Colonic mucosa (tissue), 4 donors: ENCODE measurements around the gene ABCD3. TPM values are rescaled to one million over a fixed set of nuclear protein-coding genes. Genes with fewer than 3 reads are reported as not detected.

Experiments used
- DNase-seq: peaks from one replicate; pipeline ENCODE4 v3.0.0-alpha.2; 2020
- H3K27ac ChIP-seq: fragments of 200-600 bp; one replicate; pipeline ENCODE4 v1.8.0; 2021
- H3K27me3 ChIP-seq: fragments of 200-600 bp; one replicate; pipeline ENCODE4 v1.8.0; 2021
- H3K36me3 ChIP-seq: fragments of 200-600 bp; one replicate; pipeline ENCODE4 v1.8.0; 2021
- H3K4me1 ChIP-seq: fragments of 200-600 bp; one replicate; pipeline ENCODE4 v1.8.0; 2021; ENCODE audit warnings: mild to moderate bottlenecking
- H3K4me3 ChIP-seq: fragments of 200-600 bp; one replicate; pipeline ENCODE4 v1.8.0; 2021
- H3K9ac ChIP-seq, 2 donors: one replicate each; pipeline ENCODE4 v1.7.0; 2013; ENCODE audit warnings: control low read depth in 2 of 2, low read depth in 2 of 2, low read length in 2 of 2
- H3K9me3 ChIP-seq: fragments of 200-600 bp; one replicate; pipeline ENCODE4 v1.8.0; 2021
- CTCF ChIP-seq: fragments of 200-600 bp; IDR thresholded peaks from one replicate; pipeline ENCODE4 v1.8.0; 2022; ENCODE audit warnings: antibody characterized with exemption, mild to moderate bottlenecking
- intact Hi-C: fragments of 100-400 bp; cut with DNase I; formaldehyde crosslinking; loops from one replicate; pipeline ENCODE4 v1.14.1; 2022
- total RNA-seq, 2 donors: library from RNA; stranded (reverse); fragmentation: NEBNext Ultra II Directional in 1 of 2; extraction: Animal tissue kit (Norgen Biotek cat#: 25700) in 1 of 2; gene quantifications; one replicate each; pipeline ENCODE4 v1.2.1, GENCODE V29; 2021
- donor health status: healthy.
- donor health status: DM: no; HTN: no; CAD: no.
- donor health status: DM: no; HTN: no; CAD: no.

ABCD3 gene
- total RNA-seq, 2 donors from 2014 or later = 99.2 to 100 TPM

- H3K27ac ChIP-seq = no peak overlapping the region
- H3K36me3 ChIP-seq = peaks cover 5% of the 10 kb centered on the region
- no peak for TF ChIP-seq CTCF
Observed at GRCh38 chr1:94496076-94496755, 78.0 kb downstream of the ABCD3 start.

GRCh38 chr1:94501426-94501825 is 83.2 kb downstream of the ABCD3 start:
- Histone ChIP-seq H3K27me3 (no peaks in the 10 kb centered on the region), H3K27ac (no peak overlapping the region), H3K36me3 (peaks cover 5% of the 10 kb centered on the region), H3K4me3 (no peak overlapping the region), H3K9ac (no peak overlapping the region), H3K4me1 (no peaks in the 10 kb centered on the region), H3K9me3 (no peaks in the 10 kb centered on the region)
- DNase-seq = no peak
- no peak for TF ChIP-seq CTCF
- intact Hi-C loops = no loop called here

More at GRCh38 chr1:94496076-94496755, 78.0 kb downstream of the ABCD3 start:
- H3K4me1 ChIP-seq = no peaks in the 10 kb centered on the region
- no peak overlapping the region for H3K4me3 ChIP-seq
- H3K27me3 ChIP-seq = no peaks in the 10 kb centered on the region
- no peak for DNase-seq
- H3K9me3 ChIP-seq = no peaks in the 10 kb centered on the region
- no peak overlapping the region for H3K9ac ChIP-seq
- intact Hi-C loops = no loop called here

GRCh38 chr1:94501935-94502334 is 83.7 kb downstream of the ABCD3 start:
- no peak for TF ChIP-seq CTCF
- Histone ChIP-seq H3K9ac (no peak overlapping the region), H3K27me3 (no peaks in the 10 kb centered on the region), H3K27ac (no peak overlapping the region), H3K9me3 (no peaks in the 10 kb centered on the region), H3K4me1 (no peaks in the 10 kb centered on the region), H3K36me3 (peaks cover 5% of the 10 kb centered on the region), H3K4me3 (no peak overlapping the region)
- intact Hi-C loops = no loop called here
- DNase-seq = no peak

- H3K4me3 ChIP-seq = no peak overlapping the region
- H3K27me3 ChIP-seq = no peaks in the 10 kb centered on the region
- H3K36me3 ChIP-seq = peaks cover 5% of the 10 kb centered on the region
- TF ChIP-seq CTCF = no peak
- intact Hi-C loops = no loop called here
- H3K9ac ChIP-seq = no peak overlapping the region
- DNase-seq = no peak
- H3K27ac ChIP-seq = no peak overlapping the region
- H3K4me1 ChIP-seq = no peaks in the 10 kb centered on the region
- H3K9me3 ChIP-seq = no peaks in the 10 kb centered on the region
Observed at GRCh38 chr1:94503153-94503552, 85.0 kb downstream of the ABCD3 start.

GRCh38 chr1:94504601-94505000 is 86.4 kb downstream of the ABCD3 start:
- Histone ChIP-seq H3K9ac (no peak overlapping the region), H3K4me1 (no peaks in the 10 kb centered on the region), H3K36me3 (peaks cover 1% of the 10 kb centered on the region)

More at GRCh38 chr1:94504601-94505000, 86.4 kb downstream of the ABCD3 start:
- no peaks in the 10 kb centered on the region for H3K9me3 ChIP-seq
- intact Hi-C loops = no loop called here
- H3K4me3 ChIP-seq = no peak overlapping the region
- H3K27ac ChIP-seq = no peak overlapping the region
- DNase-seq = no peak
- H3K27me3 ChIP-seq = no peaks in the 10 kb centered on the region
- no peak for TF ChIP-seq CTCF
